ENCODE measurements around the gene PPIG. TPM values are rescaled to one million over a fixed set of nuclear protein-coding genes. Genes with fewer than 3 reads are reported as not detected.
"Not testable (repeated sequence)": the region's sequence is repeated elsewhere in the genome, so short reads cannot be mapped to it uniquely, and the experiment has no call there.

PPIG gene
- total RNA-seq, 2 experiments from 2014 or later = 83.4 to 87.8 TPM

- Histone ChIP-seq H3K27me3 (ENCODE audit: control insufficient read depth in 1 of 2, insufficient read depth in 2 of 2, low read length in 2 of 2) (no peaks in the 10 kb centered on the region), H3K27ac (ENCODE audit: low read depth in 1 of 2, low read length in 2 of 2) (peak within 1 kb of the TSS; percentile 1 to 68), H3K4me1 (ENCODE audit: insufficient read depth, low read length) (peaks cover 6% of the 10 kb centered on the region), H3K4me3 (ENCODE audit: low read length) (peak within 1 kb of the TSS; percentile 98), H3K9me3 (ENCODE audit: control insufficient read depth in 1 of 2, insufficient read depth in 1 of 2, low read length in 2 of 2) (no peaks in the 10 kb centered on the region), H3K36me3 (ENCODE audit: insufficient read depth, low read length) (peaks cover 1% of the 10 kb centered on the region)
- ChIA-PET CTCF (interaction anchor here (0.6 to 1.5 kb wide), 4 partner anchors 12 to 1355 kb away, joined by 3 read pairs; partner anchors contain the start of gene METTL5), POLR2A (interaction anchor here (1.0 to 2.8 kb wide), 8 partner anchors 9 to 255 kb away, joined by 3 to 49 read pairs (median 5); partner anchors contain the start of genes BBS5, METTL5 and PPIG)
- intact Hi-C loops (cut with DNase I, micrococcal nuclease) = loop anchor here in 1 of 2 experiments (1.0 to 5.0 kb wide), 2 partner anchors 11 to 254 kb away; partner anchors contain the start of genes PPIG and UBR3
- DNase-seq = peak; percentile 67 to 94 (median 80)
- Mint-ChIP-seq H3K27ac (peak within 1 kb of the TSS; percentile 79), H3K4me3 (peak within 1 kb of the TSS; percentile 99), H3K4me1 (ENCODE audit: low read depth) (peaks cover 25% of the 10 kb centered on the region), H3K9me3 (no peaks in the 10 kb centered on the region), H3K36me3 (ENCODE audit: low read depth) (peaks cover 23% of the 10 kb centered on the region), H3K27me3 (peaks cover 4% of the 10 kb centered on the region)
- ATAC-seq (ENCODE audit: poor library complexity) = peak; percentile 100
- TF ChIP-seq CTCF (IDR thresholded peaks at IDR 0.05) = no peak
Observed at GRCh38 chr2:169573160-169573973, 10.8 kb upstream of the PPIG start, which contains the start of gene FASTKD1. TSS of gene FASTKD1 (minus strand) at chr2:169573865. CDS start at chr2:169572029, 1,836 bp downstream.

GRCh38 chr2:169573974-169574299, 10.2 kb upstream of the PPIG start:
- POLR2A ChIA-PET = interaction anchor here (1.0 to 2.8 kb wide), 6 partner anchors 8 to 251 kb away, joined by 3 to 49 read pairs (median 9); partner anchors contain the start of genes BBS5, METTL5 and PPIG
- peaks cover 21% of the 10 kb centered on the region for H3K36me3 Mint-ChIP-seq (ENCODE audit: low read depth)
- no peak for TF ChIP-seq CTCF (IDR thresholded peaks at IDR 0.05)
- no peaks in the 10 kb centered on the region for H3K27me3 ChIP-seq (ENCODE audit: control insufficient read depth in 1 of 2, insufficient read depth in 2 of 2, low read length in 2 of 2)
- peaks cover 8% of the 10 kb centered on the region for H3K27me3 Mint-ChIP-seq
- no peaks in the 10 kb centered on the region for H3K9me3 Mint-ChIP-seq
- no peaks in the 10 kb centered on the region for H3K36me3 ChIP-seq (ENCODE audit: insufficient read depth, low read length)
- ATAC-seq (ENCODE audit: poor library complexity) (no peak), DNase-seq (no peak)
- peak overlapping the region; percentile 99 for H3K4me3 Mint-ChIP-seq
- CTCF ChIA-PET = interaction anchor here (1.1 to 1.3 kb wide), 2 partner anchors 12 to 1355 kb away, joined by 3 read pairs; no protein-coding TSS in a partner anchor
- H3K27ac Mint-ChIP-seq = peak overlapping the region; percentile 79
- H3K4me1 ChIP-seq (ENCODE audit: insufficient read depth, low read length) = peaks cover 6% of the 10 kb centered on the region
- intact Hi-C loops (cut with DNase I, micrococcal nuclease) = loop anchor here (1.0 to 5.0 kb wide), 3 partner anchors 9 to 253 kb away; partner anchors contain the start of genes PPIG (in 1 of the 2) and UBR3 (in 1 of the 2)
- H3K4me3 ChIP-seq (ENCODE audit: low read length) = peak overlapping the region; percentile 98
- peaks cover 25% of the 10 kb centered on the region for H3K4me1 Mint-ChIP-seq (ENCODE audit: low read depth)
- H3K9me3 ChIP-seq (ENCODE audit: control insufficient read depth in 1 of 2, insufficient read depth in 1 of 2, low read length in 2 of 2) = no peaks in the 10 kb centered on the region
- H3K27ac ChIP-seq (ENCODE audit: low read depth in 1 of 2, low read length in 2 of 2) = peak overlapping the region in 1 of 2 donors; percentile 68

GRCh38 chr2:169574539-169574938, 9.6 kb upstream of the PPIG start:
- H3K36me3 Mint-ChIP-seq (ENCODE audit: low read depth) = peaks cover 17% of the 10 kb centered on the region
- ChIA-PET POLR2A (interaction anchor here (1.7 to 2.8 kb wide), 2 partner anchors 8 to 95 kb away, joined by 7 to 17 read pairs; partner anchors contain the start of gene BBS5), CTCF (interaction anchor here (1.3 kb wide), 1 partner anchor 11 kb away, joined by 3 read pairs; no protein-coding TSS in a partner anchor)
- not testable (repeated sequence) for H3K9me3 ChIP-seq (ENCODE audit: control insufficient read depth in 1 of 2, insufficient read depth in 1 of 2, low read length in 2 of 2); H3K27me3 ChIP-seq (ENCODE audit: control insufficient read depth in 1 of 2, insufficient read depth in 2 of 2, low read length in 2 of 2); H3K27ac ChIP-seq (ENCODE audit: low read depth in 1 of 2, low read length in 2 of 2); DNase-seq; H3K27me3 Mint-ChIP-seq; H3K27ac Mint-ChIP-seq; H3K9me3 Mint-ChIP-seq; H3K36me3 ChIP-seq (ENCODE audit: insufficient read depth, low read length); H3K4me1 ChIP-seq (ENCODE audit: insufficient read depth, low read length); H3K4me3 ChIP-seq (ENCODE audit: low read length); ATAC-seq (ENCODE audit: poor library complexity)
- peaks cover 25% of the 10 kb centered on the region for H3K4me1 Mint-ChIP-seq (ENCODE audit: low read depth)
- H3K4me3 Mint-ChIP-seq = peak overlapping the region; percentile 67
- intact Hi-C loops (cut with DNase I, micrococcal nuclease) = loop anchor here (1.0 to 5.0 kb wide), 2 partner anchors 9 to 253 kb away; partner anchors contain the start of gene UBR3 (in 1 of the 2)

- POLR2A ChIA-PET; ATAC-seq (ENCODE audit: poor library complexity); H3K27me3 Mint-ChIP-seq; H3K9me3 ChIP-seq (ENCODE audit: control insufficient read depth in 1 of 2, insufficient read depth in 1 of 2, low read length in 2 of 2); H3K4me3 ChIP-seq (ENCODE audit: low read length); H3K27ac Mint-ChIP-seq; H3K27me3 ChIP-seq (ENCODE audit: control insufficient read depth in 1 of 2, insufficient read depth in 2 of 2, low read length in 2 of 2); H3K27ac ChIP-seq (ENCODE audit: low read depth in 1 of 2, low read length in 2 of 2); CTCF ChIA-PET; H3K4me3 Mint-ChIP-seq; H3K4me1 ChIP-seq (ENCODE audit: insufficient read depth, low read length); H3K9me3 Mint-ChIP-seq; H3K36me3 ChIP-seq (ENCODE audit: insufficient read depth, low read length); DNase-seq: not testable (repeated sequence)
- Mint-ChIP-seq H3K4me1 (ENCODE audit: low read depth) (peaks cover 19% of the 10 kb centered on the region), H3K36me3 (ENCODE audit: low read depth) (peaks cover 12% of the 10 kb centered on the region)
- intact Hi-C loops (cut with DNase I, micrococcal nuclease) = loop anchor here in 1 of 2 experiments (5.0 kb wide), 1 partner anchor 222 kb away; the partner anchor contains the start of gene SSB
Observed at GRCh38 chr2:169575264-169575663, 8.9 kb upstream of the PPIG start.

All from CD4-positive, alpha-beta T cell (primary cell).